HG02870 (cell line): ENCODE results near the gene JAK1.
"Not testable (repeated sequence)": the region's sequence is repeated elsewhere in the genome, so short reads cannot be mapped to it uniquely, and the experiment has no call there.

Experiments
- ATAC-seq: cut with Tn5 transposase; IDR thresholded peaks from one replicate; pipeline ENCODE4 v1.9.1; 2021; ENCODE audit warnings: mild to moderate bottlenecking, moderate library complexity; ENCODE audit not compliant: unreplicated experiment

JAK1 gene

GRCh38 chr1:64844175-64844574 is 122.2 kb downstream of the JAK1 start:
- ATAC-seq, result no peak

DNA sequence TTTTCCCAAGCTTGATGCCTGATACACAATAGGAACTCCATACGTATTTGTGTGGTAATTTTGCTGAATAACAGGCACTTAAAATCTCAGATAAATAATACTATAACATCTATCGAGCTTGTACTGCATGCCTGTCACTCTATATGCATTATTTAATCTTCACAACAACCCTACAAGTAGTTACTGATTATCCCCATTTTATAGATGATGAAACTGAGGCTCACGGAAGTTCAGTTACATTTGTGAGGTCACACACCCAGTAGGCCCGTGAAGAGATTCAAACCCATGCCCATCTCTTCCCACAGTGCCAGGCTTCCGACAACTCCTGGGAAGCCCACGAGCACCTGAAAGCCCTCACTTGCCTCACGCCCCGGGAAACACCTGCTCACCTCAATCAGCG is 122.7 kb downstream of the JAK1 start:
- no peak for ATAC-seq

- ATAC-seq, result no peak
These were observed 124.1 kb downstream of the JAK1 start for GRCh38 chr1:64842224-64842623.

DNA sequence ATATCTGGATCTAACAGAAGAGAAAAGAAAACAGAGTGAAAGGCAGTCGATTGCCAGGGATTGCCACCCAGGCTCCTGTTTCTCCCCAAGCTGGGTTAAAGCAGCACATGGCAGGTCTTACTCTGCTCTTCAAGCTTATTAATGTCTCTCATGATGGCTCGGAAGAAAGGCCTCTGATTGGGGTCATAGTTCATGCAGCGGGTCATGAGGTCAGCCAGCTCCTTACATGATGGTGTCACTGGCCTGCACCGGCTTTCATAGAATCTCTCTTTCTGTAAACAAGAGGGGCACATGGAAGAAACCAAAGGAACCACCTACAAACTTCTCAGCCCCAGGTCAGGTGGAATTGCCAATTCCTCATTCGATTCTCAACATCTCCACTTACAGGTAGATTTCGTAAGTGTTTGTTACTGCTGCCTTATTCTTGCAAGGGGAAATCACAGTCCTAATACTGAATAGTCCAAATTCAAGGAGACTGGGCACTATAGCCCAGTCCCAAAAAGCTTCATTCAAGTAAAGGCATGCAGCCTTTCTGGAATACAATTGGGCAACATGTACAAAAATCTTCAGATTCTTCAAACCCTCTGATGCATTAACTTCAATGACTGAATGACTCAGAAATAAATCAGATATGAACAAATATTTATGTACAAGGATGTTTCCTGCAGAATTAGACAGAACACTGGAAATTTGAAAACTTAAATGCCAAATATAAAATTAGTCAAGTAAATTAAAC is 124.9 kb downstream of the JAK1 start:
- no peak for ATAC-seq

DNA sequence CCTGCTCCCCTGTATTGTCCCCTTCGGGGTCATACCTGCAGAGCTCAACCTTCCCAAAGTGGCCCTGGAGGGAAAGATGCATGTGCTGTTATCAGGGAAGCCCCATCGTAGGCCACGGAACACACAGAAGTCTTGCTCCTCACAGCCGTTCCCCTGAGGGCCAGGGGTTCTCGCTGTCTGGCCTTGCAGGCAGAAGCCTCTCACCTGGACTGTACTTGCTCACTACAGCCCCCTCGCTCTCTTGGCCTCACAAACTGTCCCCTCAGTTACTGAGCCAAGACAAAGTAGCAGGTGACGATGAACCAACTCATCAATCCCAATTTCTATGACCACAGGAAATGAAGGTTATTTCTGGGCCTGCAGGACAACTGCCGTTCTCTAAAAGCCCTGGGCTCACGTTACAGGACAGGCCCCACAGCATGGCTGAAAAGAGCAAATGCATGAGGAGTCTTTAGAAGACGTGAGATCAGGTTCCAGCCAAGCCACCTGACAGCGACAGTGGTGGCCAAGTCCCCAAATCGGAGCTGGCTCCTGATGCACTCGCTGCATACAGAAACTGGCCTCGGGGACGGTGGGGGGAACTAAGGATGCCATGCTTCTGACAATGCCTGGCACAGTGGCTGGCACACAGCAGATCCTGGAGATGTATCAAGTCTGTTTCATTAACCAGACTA is 126.5 kb downstream of the JAK1 start:
- ATAC-seq, result no peak

- no peak for ATAC-seq
These were observed 127.1 kb downstream of the JAK1 start for GRCh38 chr1:64839261-64839660.

DNA sequence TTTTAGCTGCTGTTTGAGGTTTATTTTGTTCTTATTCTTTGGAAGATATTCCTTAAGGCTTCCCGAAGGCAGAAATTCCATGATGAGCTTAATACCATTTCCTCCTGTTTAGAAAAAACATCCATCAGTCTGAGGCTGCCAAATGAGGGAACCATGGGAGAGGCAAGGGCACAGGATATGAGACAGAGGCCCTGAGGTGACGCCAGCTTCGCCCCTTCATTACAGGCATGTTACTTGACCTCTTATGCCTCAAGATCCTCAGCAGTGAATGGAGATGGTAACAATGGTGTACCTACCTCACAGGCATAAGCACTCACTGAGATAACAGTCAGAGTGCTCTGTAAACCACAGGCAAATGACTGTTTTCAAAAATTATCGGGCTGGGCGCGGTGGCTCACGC is 127.9 kb downstream of the JAK1 start:
- ATAC-seq, result no peak

- no peak for ATAC-seq
These were observed 129.5 kb downstream of the JAK1 start for GRCh38 chr1:64836802-64837201.

DNA sequence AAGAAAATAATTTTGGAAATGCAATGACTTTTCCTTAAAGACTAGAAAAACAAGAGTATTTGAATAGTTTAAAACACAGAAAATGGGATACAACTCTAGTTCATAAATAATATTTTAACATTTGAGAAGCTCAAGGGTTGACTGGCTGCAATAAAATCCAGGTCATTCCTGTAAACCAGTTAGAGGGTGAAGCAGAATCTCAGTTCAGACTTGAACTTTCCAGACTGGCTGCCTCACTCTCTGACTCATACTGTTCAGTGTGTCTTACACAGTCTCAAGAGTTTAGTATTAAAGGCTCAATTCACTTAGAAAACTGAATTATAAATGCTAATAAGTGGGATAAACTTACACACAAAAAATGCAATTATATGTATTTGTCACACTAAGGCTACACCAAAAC is 131.6 kb downstream of the JAK1 start:
- no peak for ATAC-seq

- no peak for ATAC-seq
These were observed 136.2 kb downstream of the JAK1 start for GRCh38 chr1:64830030-64830651.

DNA sequence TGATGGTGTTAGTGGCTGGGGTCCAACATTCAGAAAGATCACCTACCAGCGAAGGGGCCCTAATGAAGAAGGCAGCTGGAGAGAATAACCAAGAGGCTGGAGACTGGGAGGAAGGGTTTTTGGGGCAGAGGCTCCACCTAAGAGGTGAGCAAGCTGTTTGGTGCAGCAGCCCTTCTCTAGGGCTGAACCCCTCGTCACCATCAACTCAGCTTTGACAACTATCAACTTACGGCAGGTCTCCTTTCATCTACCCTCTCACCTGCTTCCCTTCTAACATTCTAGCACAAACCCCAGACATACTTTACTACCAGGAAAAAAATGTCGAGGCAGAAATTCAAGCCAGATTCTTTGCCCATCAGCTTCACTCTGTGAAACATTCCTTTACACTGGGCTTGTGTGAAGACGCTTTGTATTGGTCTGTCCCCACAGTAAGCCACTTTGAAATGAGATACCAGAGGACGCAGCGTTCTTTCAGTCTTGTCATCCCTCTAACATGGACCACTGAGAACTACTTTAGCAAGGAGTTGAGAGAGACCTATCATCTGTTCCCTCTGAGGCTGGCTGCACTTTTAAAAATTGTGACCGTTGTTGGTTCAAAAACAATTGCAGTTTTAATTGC is 136.8 kb downstream of the JAK1 start:
- ATAC-seq, result no peak

GRCh38 chr1:64828829-64829228 is 137.5 kb downstream of the JAK1 start:
- no peak for ATAC-seq

DNA sequence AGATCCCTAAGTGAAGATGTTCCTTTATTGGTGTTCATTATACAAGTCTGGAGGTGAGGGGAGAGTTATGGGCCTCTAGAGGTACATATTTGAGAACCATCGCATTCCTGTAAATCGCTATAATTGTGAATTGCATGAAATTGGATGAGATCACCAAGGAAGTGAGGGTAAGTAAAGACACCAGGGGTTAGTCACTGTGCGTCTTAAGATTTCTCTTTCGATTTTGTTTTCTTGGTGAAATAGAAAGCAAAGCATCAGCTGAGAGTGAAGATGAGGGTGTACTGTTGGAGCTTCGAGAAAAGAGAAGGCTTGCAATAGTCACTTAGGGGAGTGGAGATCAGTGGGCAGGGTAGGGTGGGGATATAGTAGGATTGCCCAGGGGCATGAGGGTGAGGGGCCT is 139.4 kb downstream of the JAK1 start:
- ATAC-seq, result no peak

DNA sequence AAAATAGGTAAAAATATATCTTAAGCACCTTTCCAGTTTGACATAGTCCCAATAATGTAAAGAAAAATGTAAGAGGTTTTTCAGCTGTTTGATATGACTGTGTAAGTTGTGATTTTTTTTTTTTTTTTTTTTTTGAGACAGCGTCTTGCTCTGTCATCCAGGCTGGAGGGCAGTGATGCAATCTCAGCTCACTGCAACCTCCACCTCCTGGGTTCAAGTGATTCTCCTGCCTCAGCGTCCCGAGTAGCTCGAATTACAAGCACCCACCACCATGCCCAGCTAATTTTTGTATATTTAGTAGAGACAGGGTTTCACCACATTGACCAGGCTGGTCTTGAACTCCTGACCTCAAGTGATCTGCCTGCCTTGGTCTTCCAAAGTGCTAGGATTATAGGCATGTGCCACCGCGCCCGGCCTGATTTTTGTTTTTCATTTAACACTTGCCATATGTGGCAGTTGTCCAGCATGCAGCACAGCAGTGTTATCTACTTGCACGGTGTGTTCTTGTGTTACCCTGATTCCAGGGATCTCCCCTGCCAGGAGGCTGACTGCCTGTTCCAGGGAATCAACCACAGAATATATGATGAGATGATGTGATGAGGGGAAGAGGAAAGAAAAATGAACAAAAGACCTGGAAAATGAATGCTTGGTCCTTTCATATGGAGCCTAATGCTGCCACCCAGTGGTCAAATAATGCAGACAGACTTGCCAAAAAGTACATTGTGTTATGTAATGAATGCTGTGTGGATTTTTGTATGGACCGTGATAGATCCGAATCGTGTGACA is 142.5 kb downstream of the JAK1 start:
- ATAC-seq, result no peak

GRCh38 chr1:64822621-64823020 is 143.7 kb downstream of the JAK1 start:
- no peak for ATAC-seq

- ATAC-seq, result not testable (repeated sequence)
These were observed 145.8 kb downstream of the JAK1 start for GRCh38 chr1:64820572-64820971.

DNA sequence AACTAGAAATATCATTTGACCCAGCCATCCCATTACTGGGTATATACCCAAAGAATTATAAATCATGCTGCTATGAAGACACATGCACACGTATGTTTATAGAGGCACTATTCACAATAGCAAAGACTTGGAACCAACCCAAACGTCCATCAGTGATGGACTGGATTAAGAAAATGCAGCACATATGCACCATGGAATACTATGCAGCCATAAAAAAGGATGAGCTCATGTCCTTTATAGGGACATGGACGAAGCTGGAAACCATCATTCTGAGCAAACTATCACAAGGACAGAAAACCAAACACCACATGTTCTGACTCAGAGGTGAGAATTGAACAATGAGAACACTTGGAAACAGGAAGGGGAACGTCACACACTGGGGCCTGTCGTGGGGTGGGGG is 149.0 kb downstream of the JAK1 start:
- ATAC-seq, result not testable (repeated sequence)

DNA sequence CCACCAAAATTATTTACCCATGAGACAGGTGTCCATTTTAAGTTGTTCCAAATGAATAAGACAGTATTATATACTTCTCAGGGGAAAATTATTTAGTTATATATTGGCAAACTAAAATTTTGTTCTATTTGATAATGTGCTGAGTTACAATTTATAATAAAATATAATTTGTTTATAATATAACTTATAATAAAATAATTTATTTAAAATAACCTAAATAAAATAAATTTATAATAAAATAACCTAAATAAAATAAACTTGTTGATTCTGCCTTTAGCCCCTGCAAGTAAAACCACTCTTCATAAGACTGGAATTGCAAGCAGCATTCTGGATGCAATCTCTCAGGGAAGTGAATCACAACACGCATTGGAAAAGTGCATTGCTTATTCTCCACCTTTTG is 151.9 kb downstream of the JAK1 start:
- ATAC-seq, result no peak

GRCh38 chr1:64811131-64811530 is 155.2 kb downstream of the JAK1 start:
- ATAC-seq, result no peak

DNA sequence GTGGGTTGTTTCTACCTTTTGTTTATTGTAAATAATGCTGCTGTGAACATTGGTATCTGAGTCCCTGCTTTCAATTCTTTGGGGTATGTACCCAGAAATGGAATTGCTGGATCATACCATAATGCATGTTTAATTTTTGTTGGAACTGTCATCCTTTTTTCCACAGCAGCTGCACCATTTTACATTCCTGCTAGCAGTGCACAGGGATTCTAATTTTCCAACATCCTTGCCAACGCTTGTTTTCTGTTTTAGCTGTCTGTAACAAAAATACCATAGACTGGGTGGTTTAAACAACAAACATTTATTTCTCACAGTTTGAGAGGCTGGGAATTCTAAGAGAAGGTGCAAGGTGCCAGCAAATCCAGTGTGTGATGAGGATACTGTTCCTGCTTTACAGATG is 156.3 kb downstream of the JAK1 start:
- no peak for ATAC-seq

GRCh38 chr1:64809309-64809708 is 157.0 kb downstream of the JAK1 start:
- ATAC-seq, result no peak
